GM12878 (cell line): Measurements from ENCODE around the gene FAM25A. TPM values are rescaled to one million over a fixed set of nuclear protein-coding genes. Genes with fewer than 3 reads are reported as not detected.
"Not testable (repeated sequence)": the region's sequence is repeated elsewhere in the genome, so short reads cannot be mapped to it uniquely, and the experiment has no call there.

Source experiments
- ATAC-seq: fragments of 200-7000 bp; cut with Tn5 transposase; 3 replicates; pipeline ENCODE4 v1.9.1; 2020; ENCODE audit warnings: mild to moderate bottlenecking, moderate library complexity
- BruUV-seq: library from RNA; stranded (reverse); fragments of 400-500 nt; replicated peaks from 2 replicates; lab custom pipeline; 2021; lab: Mats Ljungman, UMichigan
- CTCF ChIA-PET: fragments of 300-600 bp; sonication (Branson Sonifier 250); formaldehyde crosslinking; extraction: SDS; loops from one replicate; lab custom pipeline; 2021; ENCODE audit warnings: inconsistent platforms; lab: Yijun Ruan, JAX
- POLR2A ChIA-PET: fragments of 350-600 bp; formaldehyde crosslinking; extraction: SDS; loops from one replicate; lab custom pipeline; 2021; ENCODE audit warnings: inconsistent platforms; lab: Charles Lee
- RAD21 ChIA-PET: fragments of 300-600 bp; sonication (Branson Sonifier 250); formaldehyde crosslinking; loops from one replicate; lab custom pipeline; 2023; ENCODE audit warnings: antibody characterized with exemption; ENCODE audit not compliant: unreplicated experiment; lab: Charles Lee
- SMC1A ChIA-PET: fragments of 300-600 bp; sonication (Branson Sonifier 250); formaldehyde crosslinking; loops from one replicate; lab custom pipeline; 2023; ENCODE audit not compliant: unreplicated experiment, uncharacterized antibody; lab: Charles Lee
- DNase-seq: peaks from one replicate; pipeline ENCODE4 v3.0.0-alpha.2; 2011; ENCODE audit warnings: low read depth, low spot score
- FAIRE-seq: peaks from 3 replicates; lab custom pipeline; 2011; peaks lifted over from hg19 to GRCh38; lab: Jason Lieb, UNC
- H2AFZ ChIP-seq: 2 replicates; pipeline ENCODE4 v1.6.0; 2011; ENCODE audit warnings: low read depth, low read length, control low read depth; ENCODE audit not compliant: control insufficient read depth
- H3K27ac ChIP-seq: 2 replicates; pipeline ENCODE4 v1.5.1; 2011; ENCODE audit warnings: control low read depth; ENCODE audit not compliant: control insufficient read depth, insufficient read depth
- H3K27me3 ChIP-seq, 2 experiments: replicated peaks in 1 of 2; 2 replicates each; pipeline versions ENCODE4 v1.6.0 to v1.6.1; 2011; ENCODE audit warnings: low read length in 1 of 2; ENCODE audit not compliant: control insufficient read depth in 2 of 2, insufficient read depth in 2 of 2
- H3K36me3 ChIP-seq, 2 experiments: 2 replicates each; pipeline ENCODE4 v1.5.1; 2011; ENCODE audit warnings: low read length in 1 of 2; ENCODE audit not compliant: control insufficient read depth in 2 of 2, insufficient read depth in 2 of 2
- H3K4me1 ChIP-seq: 2 replicates; pipeline ENCODE4 v1.6.1; 2011; ENCODE audit warnings: mild to moderate bottlenecking, low read length, moderate library complexity, mixed read lengths; ENCODE audit not compliant: control insufficient read depth, insufficient read depth
- H3K4me2 ChIP-seq: 2 replicates; pipeline ENCODE4 v1.6.0; 2011; ENCODE audit warnings: control low read depth; ENCODE audit not compliant: control insufficient read depth, insufficient read depth
- H3K4me3 ChIP-seq: fragments of 200-600 bp; sonication (generic); 2 replicates; pipeline ENCODE4 v1.5.1; 2016
- H3K79me2 ChIP-seq: 2 replicates; pipeline ENCODE4 v1.6.0; 2011; ENCODE audit warnings: low read length; ENCODE audit not compliant: control insufficient read depth, insufficient read depth
- H3K9ac ChIP-seq: 2 replicates; pipeline ENCODE4 v1.8.0; 2011; ENCODE audit warnings: low read length, control low read depth, mixed read lengths; ENCODE audit not compliant: control insufficient read depth, insufficient read depth
- H3K9me3 ChIP-seq: replicated peaks from 3 replicates; pipeline ENCODE4 v1.5.1; 2011; ENCODE audit warnings: mild to moderate bottlenecking, low read length; ENCODE audit not compliant: control insufficient read depth, insufficient read depth
- H4K20me1 ChIP-seq: 2 replicates; pipeline ENCODE4 v1.6.0; 2011; ENCODE audit not compliant: control insufficient read depth, insufficient read depth
- whole genome bisulfite sequencing: methylation state at CpG from one replicate; pipeline ENCODE4 v1.1.6; 2016; ENCODE audit warnings: low lambda C conversion rate; ENCODE audit not compliant: insufficient replicate concordance, insufficient coverage; ENCODE audit errors: missing lambda C conversion rate; 5-methylcytosine and 5-hydroxymethylcytosine counted together
- in situ Hi-C: fragments of 300-500 bp; cut with MboI; formaldehyde crosslinking; loops from 9 replicates; pipeline ENCODE4 v1.14.3; 2018; ENCODE audit warnings: mixed read lengths
- intact Hi-C: fragments of 100-400 bp; cut with micrococcal nuclease; formaldehyde crosslinking; loops from one replicate; pipeline ENCODE4 v1.14.2; 2022; ENCODE audit not compliant: unreplicated experiment
- polyA plus RNA-seq, 11 experiments: library from polyadenylated mRNA; depleted of rRNA in 4 of 11; unstranded in 6 of 11; stranded (reverse) in 5 of 11; fragments of >200 nt; fragmentation: Nextera tagmentation in 4 of 11; fragmentation: Illumina TruSeq in 1 of 11; extraction: Ambion mirVana in 4 of 11; extraction: Trizol in 1 of 11; gene quantifications; 1 replicate in 1 of 11; 2 replicates in 10 of 11; pipeline versions ENCODE4 v1.2.1 to v1.2.3, GENCODE V29; 2011 to 2016; ENCODE audit warnings: inconsistent platforms in 2 of 11, missing spikeins in 2 of 11, low read depth in 1 of 11
- total RNA-seq, 4 experiments: library from RNA; depleted of rRNA in 3 of 4; stranded (reverse); fragments of >200 nt in 3 of 4; fragmentation: Illumina TruSeq in 1 of 4; extraction: Trizol in 1 of 4; gene quantifications; 2 replicates each; pipeline versions ENCODE4 v1.2.1 to v1.2.3, GENCODE V29; 2013 to 2021

The FAM25A gene
- total and polyA plus RNA-seq, 10 of the 15 experiments (the other 5 are each of a cell fraction or from before 2014, with no cell fraction given): not detected

DNA sequence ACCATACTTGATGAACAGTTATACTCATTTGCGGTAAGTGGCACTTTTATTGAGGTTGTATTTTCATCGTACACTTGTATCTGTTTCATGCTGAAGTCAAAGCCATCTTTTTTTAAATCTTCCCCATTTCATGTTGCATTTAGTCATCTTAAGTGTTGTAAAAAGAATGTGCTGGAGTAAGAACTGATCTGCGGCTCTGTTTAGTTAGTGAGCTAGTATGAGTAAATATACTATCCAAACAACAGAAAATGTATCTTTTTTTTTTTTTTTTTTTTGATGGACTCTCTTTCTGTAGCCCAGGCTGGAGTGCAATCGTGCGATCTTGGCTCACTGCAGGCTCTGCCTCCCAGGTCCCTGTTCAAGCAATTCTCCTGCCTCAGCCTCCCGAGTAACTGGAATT lies 12.4 kb upstream of the FAM25A start:
- H3K9ac ChIP-seq, ATAC-seq, FAIRE-seq, H3K9me3 ChIP-seq, RAD21 ChIA-PET, H4K20me1 ChIP-seq, H2AFZ ChIP-seq, intact Hi-C loops, H3K4me1 ChIP-seq, H3K36me3 ChIP-seq, H3K27me3 ChIP-seq, H3K79me2 ChIP-seq, POLR2A ChIA-PET, H3K27ac ChIP-seq, SMC1A ChIA-PET, DNase-seq, H3K4me3 ChIP-seq, H3K4me2 ChIP-seq, in situ Hi-C loops, BruUV-seq: not testable (repeated sequence)
- 99% methylated on average over 3 of the region's 6 CpGs for WGBS
- CTCF ChIA-PET: interaction anchor here (0.6 kb wide), 1 partner anchor 176 kb away, joined by 3 read pairs; no protein-coding TSS in a partner anchor

GRCh38 chr10:87008303-87008702 lies 11.8 kb upstream of the FAM25A start:
- H3K27ac ChIP-seq, H3K9me3 ChIP-seq, FAIRE-seq, H2AFZ ChIP-seq, BruUV-seq, SMC1A ChIA-PET, intact Hi-C loops, H4K20me1 ChIP-seq, H3K79me2 ChIP-seq, in situ Hi-C loops, CTCF ChIA-PET, DNase-seq, RAD21 ChIA-PET, H3K4me3 ChIP-seq, H3K9ac ChIP-seq, H3K4me1 ChIP-seq, H3K36me3 ChIP-seq, H3K27me3 ChIP-seq, H3K4me2 ChIP-seq, ATAC-seq: not testable (repeated sequence)
- 67% methylated on average over 7 of the region's 7 CpGs for WGBS
- POLR2A ChIA-PET: interaction anchor here (0.5 kb wide), 1 partner anchor 33 kb away, joined by 4 read pairs; no protein-coding TSS in a partner anchor

DNA sequence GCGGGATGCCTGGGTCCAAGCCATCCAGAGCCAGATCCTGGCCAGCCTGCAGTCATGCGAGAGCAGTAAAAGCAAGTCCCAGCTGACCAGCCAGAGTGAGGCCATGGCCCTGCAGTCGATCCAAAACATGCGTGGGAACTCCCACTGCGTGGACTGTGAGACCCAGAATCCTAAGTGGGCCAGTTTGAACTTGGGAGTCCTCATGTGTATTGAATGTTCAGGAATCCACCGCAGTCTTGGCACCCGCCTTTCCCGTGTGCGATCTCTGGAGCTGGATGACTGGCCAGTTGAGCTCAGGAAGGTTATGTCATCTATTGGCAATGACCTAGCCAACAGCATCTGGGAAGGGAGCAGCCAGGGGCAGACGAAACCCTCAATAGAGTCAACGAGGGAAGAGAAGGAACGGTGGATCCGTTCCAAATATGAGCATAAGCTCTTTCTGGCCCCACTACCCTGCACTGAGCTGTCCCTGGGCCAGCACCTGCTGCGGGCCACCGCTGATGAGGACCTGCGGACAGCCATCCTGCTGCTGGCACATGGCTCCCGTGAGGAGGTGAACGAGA lies 10.9 kb upstream of the FAM25A start:
- CTCF ChIA-PET, POLR2A ChIA-PET: not testable (repeated sequence)

More for the DNA sequence above, 10.9 kb upstream of the FAM25A start:
- intact Hi-C loops, H4K20me1 ChIP-seq, H3K79me2 ChIP-seq, BruUV-seq, H3K9ac ChIP-seq, H3K4me2 ChIP-seq, ATAC-seq, in situ Hi-C loops, H2AFZ ChIP-seq, H3K27ac ChIP-seq, RAD21 ChIA-PET, H3K27me3 ChIP-seq, H3K4me1 ChIP-seq, H3K9me3 ChIP-seq, SMC1A ChIA-PET, DNase-seq, H3K36me3 ChIP-seq, H3K4me3 ChIP-seq, FAIRE-seq: not testable (repeated sequence)
- WGBS: 79% methylated on average over 16 of the region's 18 CpGs
